Measurements from ENCODE around the gene XKR7. TPM values are rescaled to one million over a fixed set of nuclear protein-coding genes. Genes with fewer than 3 reads are reported as not detected.

The XKR7 gene
- polyA plus RNA-seq, 1 donor from 2014 or later, result 9.6 TPM

DNA sequence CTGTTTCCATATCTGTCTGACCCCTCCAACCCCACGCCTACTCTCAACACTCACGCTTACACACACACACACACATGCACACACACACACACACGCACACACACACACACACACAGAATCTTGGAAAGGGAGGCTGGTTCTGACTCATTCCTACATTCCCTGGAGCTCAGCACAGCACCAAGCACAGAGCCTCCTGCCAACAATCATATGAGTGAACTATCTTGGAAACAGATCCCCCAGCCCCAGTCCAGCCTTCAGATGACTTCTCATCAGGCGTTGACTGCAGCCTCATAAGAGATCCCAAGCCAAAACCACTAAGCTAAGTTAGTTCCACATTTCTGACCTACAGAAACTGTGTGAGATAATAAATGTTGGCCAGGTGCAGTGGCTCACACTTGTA, 70.0 kb downstream of the XKR7 start:
- no peak for TF ChIP-seq EZH2 (IDR thresholded peaks at IDR 0.05; ENCODE audit: borderline replicate concordance, insufficient read depth, low read length, poor library complexity, severe bottlenecking)
- TF ChIP-seq EP300 (conservative IDR thresholded peaks at IDR 0.05; ENCODE audit: poor library complexity, severe bottlenecking), result no peak
- TF ChIP-seq SMC3 (conservative IDR thresholded peaks at IDR 0.05; ENCODE audit: poor library complexity), result no peak
- TF ChIP-seq, protein P1, sequence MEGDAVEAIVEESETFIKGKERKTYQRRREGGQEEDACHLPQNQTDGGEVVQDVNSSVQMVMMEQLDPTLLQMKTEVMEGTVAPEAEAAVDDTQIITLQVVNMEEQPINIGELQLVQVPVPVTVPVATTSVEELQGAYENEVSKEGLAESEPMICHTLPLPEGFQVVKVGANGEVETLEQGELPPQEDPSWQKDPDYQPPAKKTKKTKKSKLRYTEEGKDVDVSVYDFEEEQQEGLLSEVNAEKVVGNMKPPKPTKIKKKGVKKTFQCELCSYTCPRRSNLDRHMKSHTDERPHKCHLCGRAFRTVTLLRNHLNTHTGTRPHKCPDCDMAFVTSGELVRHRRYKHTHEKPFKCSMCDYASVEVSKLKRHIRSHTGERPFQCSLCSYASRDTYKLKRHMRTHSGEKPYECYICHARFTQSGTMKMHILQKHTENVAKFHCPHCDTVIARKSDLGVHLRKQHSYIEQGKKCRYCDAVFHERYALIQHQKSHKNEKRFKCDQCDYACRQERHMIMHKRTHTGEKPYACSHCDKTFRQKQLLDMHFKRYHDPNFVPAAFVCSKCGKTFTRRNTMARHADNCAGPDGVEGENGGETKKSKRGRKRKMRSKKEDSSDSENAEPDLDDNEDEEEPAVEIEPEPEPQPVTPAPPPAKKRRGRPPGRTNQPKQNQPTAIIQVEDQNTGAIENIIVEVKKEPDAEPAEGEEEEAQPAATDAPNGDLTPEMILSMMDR (IDR thresholded peaks at IDR 0.05; ENCODE audit: poor library complexity, severe bottlenecking), result no peak
- no peak for TF ChIP-seq MXI1 (conservative IDR thresholded peaks at IDR 0.05; ENCODE audit: poor library complexity, severe bottlenecking)
- no peak for TF ChIP-seq TAF1 (IDR thresholded peaks at IDR 0.05; ENCODE audit: low read depth)
- no peak for TF ChIP-seq POLR2AphosphoS5 (IDR thresholded peaks at IDR 0.05)
- TF ChIP-seq, protein P2, sequence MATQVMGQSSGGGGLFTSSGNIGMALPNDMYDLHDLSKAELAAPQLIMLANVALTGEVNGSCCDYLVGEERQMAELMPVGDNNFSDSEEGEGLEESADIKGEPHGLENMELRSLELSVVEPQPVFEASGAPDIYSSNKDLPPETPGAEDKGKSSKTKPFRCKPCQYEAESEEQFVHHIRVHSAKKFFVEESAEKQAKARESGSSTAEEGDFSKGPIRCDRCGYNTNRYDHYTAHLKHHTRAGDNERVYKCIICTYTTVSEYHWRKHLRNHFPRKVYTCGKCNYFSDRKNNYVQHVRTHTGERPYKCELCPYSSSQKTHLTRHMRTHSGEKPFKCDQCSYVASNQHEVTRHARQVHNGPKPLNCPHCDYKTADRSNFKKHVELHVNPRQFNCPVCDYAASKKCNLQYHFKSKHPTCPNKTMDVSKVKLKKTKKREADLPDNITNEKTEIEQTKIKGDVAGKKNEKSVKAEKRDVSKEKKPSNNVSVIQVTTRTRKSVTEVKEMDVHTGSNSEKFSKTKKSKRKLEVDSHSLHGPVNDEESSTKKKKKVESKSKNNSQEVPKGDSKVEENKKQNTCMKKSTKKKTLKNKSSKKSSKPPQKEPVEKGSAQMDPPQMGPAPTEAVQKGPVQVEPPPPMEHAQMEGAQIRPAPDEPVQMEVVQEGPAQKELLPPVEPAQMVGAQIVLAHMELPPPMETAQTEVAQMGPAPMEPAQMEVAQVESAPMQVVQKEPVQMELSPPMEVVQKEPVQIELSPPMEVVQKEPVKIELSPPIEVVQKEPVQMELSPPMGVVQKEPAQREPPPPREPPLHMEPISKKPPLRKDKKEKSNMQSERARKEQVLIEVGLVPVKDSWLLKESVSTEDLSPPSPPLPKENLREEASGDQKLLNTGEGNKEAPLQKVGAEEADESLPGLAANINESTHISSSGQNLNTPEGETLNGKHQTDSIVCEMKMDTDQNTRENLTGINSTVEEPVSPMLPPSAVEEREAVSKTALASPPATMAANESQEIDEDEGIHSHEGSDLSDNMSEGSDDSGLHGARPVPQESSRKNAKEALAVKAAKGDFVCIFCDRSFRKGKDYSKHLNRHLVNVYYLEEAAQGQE (IDR thresholded peaks at IDR 0.05; ENCODE audit: borderline replicate concordance), result no peak
- TF ChIP-seq RAD21 (conservative IDR thresholded peaks at IDR 0.05), result no peak
- Histone ChIP-seq H3F3A (ENCODE audit: insufficient read depth, low read length, poor library complexity, severe bottlenecking) (no peaks in the 10 kb centered on the region), H4K20me1 (ENCODE audit: insufficient read depth) (no peaks in the 10 kb centered on the region), H3K27ac (ENCODE audit: low read length) (no peak overlapping the region), H3K4me3 (ENCODE audit: low read length) (no peak overlapping the region), H3K27me3 (ENCODE audit: insufficient read depth, low read depth, low read length) (peaks cover 6% of the 10 kb centered on the region), H3K9ac (ENCODE audit: low read length) (no peak overlapping the region), H2AFZ (ENCODE audit: low read depth, low read length) (no peak overlapping the region), H3K79me2 (replicated peaks; ENCODE audit: insufficient read depth, low read length) (no peaks in the 10 kb centered on the region), H3K9me2 (ENCODE audit: insufficient read depth, low read length) (no peaks in the 10 kb centered on the region), H3K4me2 (ENCODE audit: low read length) (no peak overlapping the region), H3K9me3 (ENCODE audit: low read length) (no peaks in the 10 kb centered on the region), H3K36me3 (ENCODE audit: insufficient read depth, low read length) (no peaks in the 10 kb centered on the region)

DNA sequence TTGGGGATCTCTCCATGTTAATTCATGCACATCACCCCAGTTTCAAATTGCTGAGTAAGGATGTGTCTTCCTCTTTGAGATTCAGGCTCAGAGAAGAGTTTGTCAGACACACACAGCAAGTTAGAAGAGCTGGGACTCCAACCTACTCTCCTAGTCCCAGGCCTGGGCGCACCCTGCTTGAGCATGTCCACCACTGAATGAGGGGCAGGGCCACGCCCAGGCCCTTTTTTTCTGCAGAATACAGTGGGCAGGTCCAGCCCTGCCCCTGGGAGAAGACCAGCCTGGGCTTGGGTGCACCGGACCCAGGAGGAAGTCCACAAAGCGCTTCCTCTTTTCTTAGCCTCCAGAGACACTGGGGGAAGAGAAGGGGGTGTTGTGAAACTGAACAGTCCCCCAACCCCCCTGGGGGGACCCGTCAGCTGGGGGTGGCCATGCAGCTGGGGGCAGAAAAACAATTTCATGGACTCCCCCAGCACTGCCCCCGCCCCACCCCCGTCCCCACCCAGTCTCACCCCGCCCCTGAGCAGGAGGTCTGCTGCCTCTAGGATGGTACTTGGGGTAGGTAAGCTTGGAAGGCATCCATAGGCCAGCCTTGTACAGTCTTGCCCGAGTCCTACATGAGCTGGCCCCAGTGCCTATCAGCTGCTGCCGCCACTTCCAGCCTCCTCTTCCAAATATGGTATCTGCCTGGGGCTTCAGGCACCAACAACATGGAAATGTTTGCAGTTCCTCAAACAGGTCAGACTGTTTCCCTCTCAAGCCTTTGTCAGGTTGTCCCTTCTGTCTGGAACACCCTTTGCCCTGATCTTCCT, 72.4 kb downstream of the XKR7 start:
- no peaks in the 10 kb centered on the region for H4K20me1 ChIP-seq (ENCODE audit: insufficient read depth)
- H3K27me3 ChIP-seq (ENCODE audit: insufficient read depth, low read depth, low read length), result no peaks in the 10 kb centered on the region
- no peak overlapping the region for H3K4me3 ChIP-seq (ENCODE audit: low read length)
- H3K9me2 ChIP-seq (ENCODE audit: insufficient read depth, low read length), result no peaks in the 10 kb centered on the region
- H2AFZ ChIP-seq (ENCODE audit: low read depth, low read length), result no peak overlapping the region
- H3K27ac ChIP-seq (ENCODE audit: low read length), result no peak overlapping the region
- no peak overlapping the region for H3K9ac ChIP-seq (ENCODE audit: low read length)
- H3K9me3 ChIP-seq (ENCODE audit: low read length), result no peaks in the 10 kb centered on the region
- H3K79me2 ChIP-seq (replicated peaks; ENCODE audit: insufficient read depth, low read length), result no peaks in the 10 kb centered on the region
- no peak overlapping the region for H3K4me2 ChIP-seq (ENCODE audit: low read length)
- H3K36me3 ChIP-seq (ENCODE audit: insufficient read depth, low read length), result no peaks in the 10 kb centered on the region
- no peak for TF ChIP-seq RAD21 (conservative IDR thresholded peaks at IDR 0.05)
- TF ChIP-seq POLR2AphosphoS5 (IDR thresholded peaks at IDR 0.05), result no peak
- TF ChIP-seq, protein P2 (IDR thresholded peaks at IDR 0.05; ENCODE audit: borderline replicate concordance), result no peak
- no peak for TF ChIP-seq EZH2 (IDR thresholded peaks at IDR 0.05; ENCODE audit: borderline replicate concordance, insufficient read depth, low read length, poor library complexity, severe bottlenecking)
- TF ChIP-seq TAF1 (IDR thresholded peaks at IDR 0.05; ENCODE audit: low read depth), result no peak
- no peak for TF ChIP-seq EP300 (conservative IDR thresholded peaks at IDR 0.05; ENCODE audit: poor library complexity, severe bottlenecking)
- no peak for TF ChIP-seq SMC3 (conservative IDR thresholded peaks at IDR 0.05; ENCODE audit: poor library complexity)
- TF ChIP-seq, protein P1 (IDR thresholded peaks at IDR 0.05; ENCODE audit: poor library complexity, severe bottlenecking), result no peak
- TF ChIP-seq MXI1 (conservative IDR thresholded peaks at IDR 0.05; ENCODE audit: poor library complexity, severe bottlenecking), result no peak
- no peaks in the 10 kb centered on the region for H3F3A ChIP-seq (ENCODE audit: insufficient read depth, low read length, poor library complexity, severe bottlenecking)
